Spleen (tissue), 7 donors: Measurements from ENCODE around the gene SSBP2.

Source experiments
- POLR2A ChIP-seq, 3 donors: fragments of 450-650 bp; IDR thresholded peaks; one replicate each; pipeline ENCODE4 v1.5.1; 2017; ENCODE audit warnings: antibody characterized with exemption in 3 of 3, mild to moderate bottlenecking in 1 of 3
- POLR2AphosphoS5 ChIP-seq, 3 donors: sonication (generic); formaldehyde crosslinking; IDR thresholded peaks; one replicate each; pipeline ENCODE4 v1.5.1; 2017; ENCODE audit warnings: antibody characterized with exemption in 3 of 3
- TF ChIP-seq, protein P1 (sequence below), 11 experiments: fragments of 200-600 bp in 7 of 11; fragments of 450-650 bp in 4 of 11; sonication (generic) in 4 of 11; IDR thresholded peaks in 8 of 11; conservative IDR thresholded peaks in 3 of 11; 1 replicate in 7 of 11; 2 replicates in 4 of 11; pipeline versions ENCODE4 v1.4.0 to v1.8.0; 2016 to 2021; ENCODE audit warnings: antibody characterized with exemption in 11 of 11, inconsistent platforms in 4 of 11, mild to moderate bottlenecking in 1 of 11
- donor health status: DM: no; HTN: no; CAD: no; lungs with moderate emphysema.
- donor health status: DM: no; HTN: no; CAD: no.
- donor health status: DM: no; HTN: no; CAD: no.

DNA sequence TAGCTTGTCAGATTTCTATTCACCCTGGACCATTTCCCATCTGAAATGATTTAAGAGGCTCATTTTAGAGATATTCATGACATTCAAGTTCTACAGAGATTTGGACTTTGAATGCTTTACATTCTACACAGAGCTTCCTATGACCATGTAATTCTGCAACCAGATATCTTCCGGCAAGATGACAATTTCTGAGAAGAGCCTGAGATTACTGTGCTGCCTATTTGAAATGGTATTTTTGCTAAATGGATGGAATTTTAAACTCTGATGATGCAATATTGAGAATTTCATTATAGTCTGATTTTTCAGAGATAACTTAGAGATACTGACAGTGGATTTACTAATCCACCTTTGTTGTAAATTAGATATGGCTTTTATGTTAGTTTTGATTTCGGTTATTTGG, 341.0 kb downstream of the SSBP2 start:
- TF ChIP-seq, protein P1, sequence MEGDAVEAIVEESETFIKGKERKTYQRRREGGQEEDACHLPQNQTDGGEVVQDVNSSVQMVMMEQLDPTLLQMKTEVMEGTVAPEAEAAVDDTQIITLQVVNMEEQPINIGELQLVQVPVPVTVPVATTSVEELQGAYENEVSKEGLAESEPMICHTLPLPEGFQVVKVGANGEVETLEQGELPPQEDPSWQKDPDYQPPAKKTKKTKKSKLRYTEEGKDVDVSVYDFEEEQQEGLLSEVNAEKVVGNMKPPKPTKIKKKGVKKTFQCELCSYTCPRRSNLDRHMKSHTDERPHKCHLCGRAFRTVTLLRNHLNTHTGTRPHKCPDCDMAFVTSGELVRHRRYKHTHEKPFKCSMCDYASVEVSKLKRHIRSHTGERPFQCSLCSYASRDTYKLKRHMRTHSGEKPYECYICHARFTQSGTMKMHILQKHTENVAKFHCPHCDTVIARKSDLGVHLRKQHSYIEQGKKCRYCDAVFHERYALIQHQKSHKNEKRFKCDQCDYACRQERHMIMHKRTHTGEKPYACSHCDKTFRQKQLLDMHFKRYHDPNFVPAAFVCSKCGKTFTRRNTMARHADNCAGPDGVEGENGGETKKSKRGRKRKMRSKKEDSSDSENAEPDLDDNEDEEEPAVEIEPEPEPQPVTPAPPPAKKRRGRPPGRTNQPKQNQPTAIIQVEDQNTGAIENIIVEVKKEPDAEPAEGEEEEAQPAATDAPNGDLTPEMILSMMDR (IDR thresholded peaks at IDR 0.05 in 8 of 11, conservative IDR thresholded peaks at IDR 0.05 in 3 of 11): no peak
- TF ChIP-seq POLR2A (IDR thresholded peaks at IDR 0.05) (no peak), POLR2AphosphoS5 (IDR thresholded peaks at IDR 0.05) (no peak)
